H1 (cell line): ENCODE data around the gene HOOK1. TPM values are rescaled to one million over a fixed set of nuclear protein-coding genes. Genes with fewer than 3 reads are reported as not detected.

ENCODE experiments used
- ASH2L ChIP-seq: fragments of 200-600, 300-600 bp; sonication (generic); IDR thresholded peaks from one replicate; pipeline ENCODE4 v1.7.1; 2017; ENCODE audit warnings: low read length
- ATF2 ChIP-seq: IDR thresholded peaks from 2 replicates; pipeline ENCODE4 v1.6.1; 2012; ENCODE audit warnings: low read length, inconsistent platforms
- BRCA1 ChIP-seq: IDR thresholded peaks from 2 replicates; pipeline ENCODE4 v1.6.1; 2012; ENCODE audit warnings: low read depth, low read length, improper control_type of control experiment
- CHD7 ChIP-seq: fragments of 300-600 bp; sonication (generic); IDR thresholded peaks from 2 replicates; pipeline ENCODE4 v1.7.1; 2012; ENCODE audit warnings: low read length, moderate library complexity, mild to moderate bottlenecking, inconsistent platforms; ENCODE audit not compliant: insufficient replicate concordance
- E2F6 ChIP-seq: IDR thresholded peaks from 2 replicates; pipeline ENCODE4 v1.6.1; 2012; ENCODE audit warnings: inconsistent platforms
- EGR1 ChIP-seq: IDR thresholded peaks from 2 replicates; pipeline ENCODE4 v1.6.1; 2011; ENCODE audit warnings: low read depth, low read length, borderline replicate concordance
- GTF2F1 ChIP-seq: IDR thresholded peaks from 2 replicates; pipeline ENCODE4 v1.6.1; 2012; ENCODE audit warnings: low read depth, low read length, improper control_type of control experiment, borderline replicate concordance
- POU5F1 ChIP-seq: IDR thresholded peaks from 2 replicates; pipeline ENCODE4 v1.6.1; 2011; ENCODE audit warnings: low read depth, mild to moderate bottlenecking, low read length, moderate library complexity
- TAF1 ChIP-seq: IDR thresholded peaks from 2 replicates; pipeline ENCODE4 v1.6.1; 2011; ENCODE audit warnings: mild to moderate bottlenecking, low read depth, low read length
- YY1 ChIP-seq: IDR thresholded peaks from 2 replicates; pipeline ENCODE4 v1.6.1; 2011; ENCODE audit warnings: low read depth, mild to moderate bottlenecking, low read length
- polyA plus RNA-seq, 7 experiments: library from polyadenylated mRNA; depleted of rRNA in 3 of 7; stranded (reverse) in 5 of 7; unstranded in 2 of 7; fragments of >200 nt in 5 of 7; fragments of 200-250 nt in 2 of 7; gene quantifications; 1 replicate in 5 of 7; 2 replicates in 1 of 7; 4 replicates in 1 of 7; pipeline versions ENCODE4 v1.2.1 to v1.2.3, GENCODE V29; 2011 to 2013; ENCODE audit warnings: missing spikeins in 2 of 7, mixed read lengths in 2 of 7
- total RNA-seq: library from RNA; stranded (reverse); fragmentation: NEBNext Ultra II Directional; extraction: Animal tissue kit (Norgen Biotek cat#: 25700); gene quantifications from 2 replicates; pipeline ENCODE4 v1.2.1, GENCODE V29; 2021

The HOOK1 gene
- total and polyA plus RNA-seq, 2 of the 8 experiments (the other 6 are each of a cell fraction or from before 2014, with no cell fraction given) = 5.6 to 34.5 TPM

DNA sequence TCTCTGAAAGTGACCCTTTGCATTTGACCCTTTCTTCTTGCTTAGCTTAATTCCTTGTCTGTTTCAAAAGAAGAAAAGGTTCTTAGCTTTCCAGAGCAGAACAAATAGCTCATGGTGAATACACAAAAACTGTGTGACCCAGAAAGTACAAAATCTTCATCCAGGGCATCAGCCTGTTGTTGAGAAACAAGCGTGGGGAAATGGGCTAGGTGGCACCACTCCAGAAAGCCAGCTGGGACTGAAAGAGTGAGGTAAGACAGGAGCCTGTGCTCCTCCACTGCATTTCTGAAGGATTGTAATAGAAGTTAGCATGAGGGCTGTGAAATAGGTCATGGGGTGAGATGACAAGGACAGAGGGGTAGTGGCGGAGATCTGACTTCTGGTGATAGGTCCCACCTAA is 66.0 kb downstream of the HOOK1 start (continued):
- TF ChIP-seq CHD7 = no peak
- TF ChIP-seq ASH2L = no peak
- no peak for TF ChIP-seq ATF2
- TF ChIP-seq BRCA1 = no peak
- no peak for TF ChIP-seq GTF2F1
- no peak for TF ChIP-seq POU5F1
- TF ChIP-seq TAF1 = no peak
- TF ChIP-seq E2F6 = no peak
- no peak for TF ChIP-seq EGR1
- TF ChIP-seq YY1 = no peak
